GM12801 (cell line): ENCODE measurements around the gene ZNF831.

Experiments
- CTCF ChIP-seq: IDR thresholded peaks from one replicate; pipeline ENCODE4 v1.5.1; 2011; ENCODE audit warnings: control low read depth; ENCODE audit not compliant: insufficient read length; ENCODE audit errors: extremely low read depth

The ZNF831 gene

GRCh38 chr20:59250293-59250692 is 86.7 kb downstream of the ZNF831 start:
- no peak for TF ChIP-seq CTCF

- TF ChIP-seq CTCF = no peak
Measured at GRCh38 chr20:59253325-59253724, 89.7 kb downstream of the ZNF831 start.

- TF ChIP-seq CTCF = no peak
Measured at GRCh38 chr20:59253779-59254319, 90.2 kb downstream of the ZNF831 start.

GRCh38 chr20:59255256-59255655 is 91.6 kb downstream of the ZNF831 start:
- TF ChIP-seq CTCF = no peak

GRCh38 chr20:59258221-59258621 is 94.6 kb downstream of the ZNF831 start:
- no peak for TF ChIP-seq CTCF

- no peak for TF ChIP-seq CTCF
Measured at GRCh38 chr20:59259946-59260345, 96.3 kb downstream of the ZNF831 start.

- TF ChIP-seq CTCF = no peak
Measured at GRCh38 chr20:59265298-59265697, 101.7 kb downstream of the ZNF831 start.

DNA sequence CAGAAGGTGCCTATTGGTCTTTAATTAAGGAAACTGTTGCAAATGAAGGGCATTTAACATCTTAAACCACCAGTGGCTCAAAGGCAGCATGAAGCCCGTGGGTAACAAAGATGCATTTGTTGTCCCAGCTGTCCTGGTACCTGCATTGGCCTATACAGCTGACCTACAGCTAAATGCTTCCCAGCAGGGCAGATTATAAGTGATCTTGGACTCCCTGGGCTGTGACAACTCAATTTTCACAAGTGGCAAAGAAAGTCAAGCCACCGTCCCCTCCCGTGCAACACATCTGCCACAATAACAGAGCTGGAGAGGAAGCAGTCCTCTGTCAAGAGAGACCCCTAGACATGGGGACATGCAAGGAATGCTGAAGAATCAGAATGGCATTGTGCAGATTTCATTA is 105.2 kb downstream of the ZNF831 start:
- no peak for TF ChIP-seq CTCF
